Epithelial cell of esophagus (primary cell): Measurements from ENCODE around the gene GRM4.

Source experiments
- DNase-seq: peaks from one replicate; pipeline ENCODE4 v3.0.0; 2010; ENCODE audit warnings: low read depth
- H3K4me3 ChIP-seq: 2 replicates; pipeline ENCODE4 v1.5.1; 2011; ENCODE audit warnings: mild to moderate bottlenecking, low read length, control low read depth
- CTCF ChIP-seq: IDR thresholded peaks from 2 replicates; pipeline ENCODE4 v1.5.1; 2011; ENCODE audit warnings: low read depth, mild to moderate bottlenecking, low read length, control low read depth, inconsistent platforms; ENCODE audit not compliant: insufficient read depth; ENCODE audit errors: missing control alignments

Gene GRM4

GRCh38 chr6:34062815-34063214, 83.1 kb downstream of the GRM4 start:
- DNase-seq = no peak
- TF ChIP-seq CTCF = no peak
- no peak overlapping the region for H3K4me3 ChIP-seq

- TF ChIP-seq CTCF = no peak
- H3K4me3 ChIP-seq = no peak overlapping the region
- DNase-seq = no peak
Measured at GRCh38 chr6:34062156-34062555, 83.7 kb downstream of the GRM4 start.

- no peak for TF ChIP-seq CTCF
- H3K4me3 ChIP-seq = no peak overlapping the region
- no peak for DNase-seq
Measured at GRCh38 chr6:34061348-34061747, 84.5 kb downstream of the GRM4 start.

GRCh38 chr6:34059914-34060313, 86.0 kb downstream of the GRM4 start:
- no peak for TF ChIP-seq CTCF
- no peak for DNase-seq

GRCh38 chr6:34059136-34059731, 86.7 kb downstream of the GRM4 start:
- no peak for DNase-seq
- TF ChIP-seq CTCF = no peak
- no peak overlapping the region for H3K4me3 ChIP-seq

More at GRCh38 chr6:34059914-34060313, 86.0 kb downstream of the GRM4 start:
- H3K4me3 ChIP-seq = no peak overlapping the region

- TF ChIP-seq CTCF = no peak
- no peak for DNase-seq
- no peak overlapping the region for H3K4me3 ChIP-seq
Measured at GRCh38 chr6:34057790-34058189, 88.1 kb downstream of the GRM4 start.

GRCh38 chr6:34057191-34057590, 88.7 kb downstream of the GRM4 start:
- no peak overlapping the region for H3K4me3 ChIP-seq
- DNase-seq = no peak
- TF ChIP-seq CTCF = no peak
